PC-9 (cell line): ENCODE results near the gene ATP2B2. TPM values are rescaled to one million over a fixed set of nuclear protein-coding genes. Genes with fewer than 3 reads are reported as not detected.

ENCODE experiments used
- BruUV-seq: library from RNA; stranded (reverse); fragments of 400-500 nt; replicated peaks from 2 replicates; lab custom pipeline; 2021; lab: Mats Ljungman, UMichigan
- CTCF ChIA-PET: fragments of 300-600 bp; sonication (Branson Sonifier 250); formaldehyde crosslinking; loops from one replicate; lab custom pipeline; 2022; ENCODE audit warnings: antibody characterized with exemption; lab: Charles Lee
- POLR2A ChIA-PET: fragments of 300-600 bp; sonication (Branson Sonifier 250); formaldehyde crosslinking; loops from one replicate; lab custom pipeline; 2022; ENCODE audit warnings: antibody characterized with exemption; ENCODE audit not compliant: unreplicated experiment; lab: Charles Lee
- DNase-seq, 2 experiments: peaks; one replicate each; pipeline versions ENCODE4 v3.0.0 to v3.0.0-alpha.2; 2015 to 2022; ENCODE audit warnings: mixed read lengths in 1 of 2
- H2AFZ ChIP-seq: fragments of 200-600 bp; sonication (generic); 2 replicates; pipeline ENCODE4 v1.8.1; 2017; ENCODE audit warnings: antibody characterized with exemption
- H3F3A ChIP-seq: fragments of 200-600 bp; sonication (generic); 2 replicates; pipeline ENCODE4 v1.8.1; 2017; ENCODE audit warnings: antibody characterized with exemption, mild to moderate bottlenecking, low read depth; ENCODE audit not compliant: insufficient read depth
- H3K27ac ChIP-seq: fragments of 200-600 bp; sonication (generic); 2 replicates; pipeline ENCODE4 v1.6.1; 2016; ENCODE audit warnings: mixed run types
- H3K27me3 ChIP-seq: fragments of 200-600 bp; sonication (generic); 2 replicates; pipeline ENCODE4 v1.6.1; 2016; ENCODE audit warnings: low read depth, mixed run types; ENCODE audit not compliant: insufficient read depth
- H3K36me3 ChIP-seq: fragments of 200-600 bp; sonication (generic); 2 replicates; pipeline ENCODE4 v1.6.1; 2016; ENCODE audit warnings: low read depth, mixed run types
- H3K4me1 ChIP-seq: fragments of 200-600 bp; sonication (generic); replicated peaks from 2 replicates; pipeline ENCODE4 v1.6.1; 2016; ENCODE audit warnings: mixed run types; ENCODE audit not compliant: insufficient read depth
- H3K4me2 ChIP-seq: fragments of 200-600 bp; sonication (generic); 2 replicates; pipeline ENCODE4 v1.6.1; 2017; ENCODE audit warnings: mixed run types
- H3K4me3 ChIP-seq: fragments of 200-600 bp; sonication (generic); 2 replicates; pipeline ENCODE4 v1.6.1; 2016; ENCODE audit warnings: mixed run types
- H3K79me2 ChIP-seq: fragments of 200-600 bp; sonication (generic); 2 replicates; pipeline ENCODE4 v1.6.1; 2017; ENCODE audit warnings: low read depth, mixed run types
- H3K9me2 ChIP-seq: fragments of 200-600 bp; sonication (generic); 2 replicates; pipeline ENCODE4 v1.8.1; 2017; ENCODE audit warnings: mild to moderate bottlenecking; ENCODE audit not compliant: insufficient read depth
- H3K9me3 ChIP-seq: fragments of 200-600 bp; sonication (generic); 2 replicates; pipeline ENCODE4 v1.8.1; 2016; ENCODE audit warnings: low read depth; ENCODE audit not compliant: insufficient read depth
- H4K20me1 ChIP-seq: fragments of 200-600 bp; sonication (generic); 2 replicates; pipeline ENCODE4 v1.8.1; 2017; ENCODE audit not compliant: insufficient read depth
- CTCF ChIP-seq: fragments of 200-600 bp; sonication (generic); conservative IDR thresholded peaks from 2 replicates; pipeline ENCODE4 v1.6.1; 2017; ENCODE audit warnings: mixed run types, antibody characterized with exemption, mild to moderate bottlenecking, moderate library complexity
- EZH2 ChIP-seq: fragments of 200-600 bp; sonication (generic); IDR thresholded peaks from 2 replicates; pipeline ENCODE4 v1.8.0; 2017; ENCODE audit warnings: antibody characterized with exemption, low read depth
- intact Hi-C: fragments of 100-400 bp; cut with micrococcal nuclease; formaldehyde crosslinking; loops from one replicate; pipeline ENCODE4 v1.10.0; 2022; ENCODE audit not compliant: unreplicated experiment
- total RNA-seq: library from RNA; stranded (reverse); gene quantifications from 2 replicates; pipeline ENCODE4 v1.2.3, GENCODE V29; 2021

ATP2B2 gene
- total RNA-seq, 1 experiment from 2014 or later: not detected

GRCh38 chr3:10485806-10486205, 19.6 kb downstream of the ATP2B2 start:
- no peaks in the 10 kb centered on the region for H4K20me1 ChIP-seq
- no peaks in the 10 kb centered on the region for H3K79me2 ChIP-seq
- BruUV-seq: no TSS peak
- no peak for TF ChIP-seq CTCF
- no peak for TF ChIP-seq EZH2
- H3K4me2 ChIP-seq: no peak overlapping the region
- POLR2A ChIA-PET: no interaction called here
- H3K27me3 ChIP-seq: peaks cover 89% of the 10 kb centered on the region
- no peaks in the 10 kb centered on the region for H3F3A ChIP-seq
- intact Hi-C loops: no loop called here
- H3K4me1 ChIP-seq: no peaks in the 10 kb centered on the region
- H3K27ac ChIP-seq: no peak overlapping the region
- no peaks in the 10 kb centered on the region for H3K36me3 ChIP-seq
- no peak overlapping the region for H2AFZ ChIP-seq
- no peaks in the 10 kb centered on the region for H3K9me3 ChIP-seq
- no peak for DNase-seq
- H3K9me2 ChIP-seq: no peaks in the 10 kb centered on the region
- no peak overlapping the region for H3K4me3 ChIP-seq
- CTCF ChIA-PET: no interaction called here

- Histone ChIP-seq H4K20me1 (no peaks in the 10 kb centered on the region), H3K9me2 (no peaks in the 10 kb centered on the region), H3F3A (no peaks in the 10 kb centered on the region), H3K4me2 (no peak overlapping the region), H3K79me2 (no peaks in the 10 kb centered on the region), H3K27me3 (peaks cover 89% of the 10 kb centered on the region), H3K9me3 (no peaks in the 10 kb centered on the region), H3K4me3 (no peak overlapping the region), H2AFZ (no peak overlapping the region), H3K27ac (no peak overlapping the region), H3K4me1 (no peaks in the 10 kb centered on the region), H3K36me3 (no peaks in the 10 kb centered on the region)
- no TSS peak for BruUV-seq
- intact Hi-C loops: no loop called here
- CTCF ChIA-PET: no interaction called here
- TF ChIP-seq CTCF (no peak), EZH2 (no peak)
- POLR2A ChIA-PET: no interaction called here
- DNase-seq: no peak
These were observed 20.0 kb downstream of the ATP2B2 start for GRCh38 chr3:10485380-10485779.

GRCh38 chr3:10484709-10485108, 20.7 kb downstream of the ATP2B2 start:
- Histone ChIP-seq H3K79me2 (no peaks in the 10 kb centered on the region), H3K4me1 (no peaks in the 10 kb centered on the region), H3K4me2 (no peak overlapping the region), H2AFZ (no peak overlapping the region), H4K20me1 (no peaks in the 10 kb centered on the region), H3K9me3 (no peaks in the 10 kb centered on the region), H3K9me2 (no peaks in the 10 kb centered on the region), H3K4me3 (no peak overlapping the region), H3F3A (no peaks in the 10 kb centered on the region), H3K36me3 (no peaks in the 10 kb centered on the region), H3K27me3 (peaks cover 89% of the 10 kb centered on the region), H3K27ac (no peak overlapping the region)
- ChIA-PET POLR2A (no interaction called here), CTCF (no interaction called here)
- no peak for DNase-seq
- no TSS peak for BruUV-seq
- intact Hi-C loops: no loop called here
- no peak for TF ChIP-seq CTCF
- no peak for TF ChIP-seq EZH2
